HG02759 (cell line): ENCODE data around the gene GLB1L.
A peak's percentile ranks its signal among the peaks of the same experiment; 100 is the strongest.

Source experiments
- ATAC-seq: cut with Tn5 transposase; IDR thresholded peaks from one replicate; pipeline ENCODE4 v1.9.1; 2021; ENCODE audit warnings: mild to moderate bottlenecking, moderate library complexity; ENCODE audit not compliant: unreplicated experiment

The GLB1L gene

GRCh38 chr2:219228041-219228910 is 17.0 kb downstream of the GLB1L start:
- ATAC-seq: no peak

GRCh38 chr2:219225350-219225749 is 19.9 kb downstream of the GLB1L start:
- no peak for ATAC-seq

DNA sequence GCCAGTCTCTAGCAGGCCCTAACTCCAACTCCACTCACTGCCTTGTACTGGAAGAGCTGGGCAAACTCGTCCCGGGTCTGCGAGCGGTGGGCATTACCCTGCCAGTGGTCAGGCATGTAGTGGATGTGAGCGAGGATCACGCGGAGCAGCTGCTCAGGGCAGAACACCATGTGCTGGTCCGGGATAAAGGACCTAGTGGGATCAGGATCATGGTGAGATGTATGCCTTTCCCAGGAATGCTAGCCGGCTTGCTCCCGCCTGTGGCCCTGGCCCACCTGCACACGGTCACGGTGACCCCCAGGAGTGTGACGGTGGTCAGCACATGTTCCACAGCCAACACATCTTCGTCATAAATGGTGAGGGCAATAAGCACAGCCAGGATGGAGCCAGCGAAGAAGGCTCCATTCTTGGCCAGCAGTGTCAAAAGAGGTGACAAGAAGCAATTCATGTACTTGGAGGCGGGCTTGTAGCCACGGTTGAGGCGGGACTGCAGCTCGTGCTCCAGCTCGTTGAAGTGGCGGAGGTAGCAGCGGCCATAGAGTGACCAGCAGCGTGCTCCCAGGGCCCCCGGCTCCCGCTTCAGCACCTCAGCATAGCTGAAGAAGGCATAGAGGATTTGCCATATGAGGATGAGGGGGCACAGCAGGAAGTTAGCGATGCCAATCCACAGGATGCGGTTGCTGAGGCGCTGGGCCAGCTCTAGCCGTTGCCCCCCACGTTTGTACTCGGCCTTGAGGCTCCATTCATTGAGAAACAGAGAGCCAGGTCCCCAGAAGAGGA is 21.2 kb downstream of the GLB1L start:
- no peak for ATAC-seq

DNA sequence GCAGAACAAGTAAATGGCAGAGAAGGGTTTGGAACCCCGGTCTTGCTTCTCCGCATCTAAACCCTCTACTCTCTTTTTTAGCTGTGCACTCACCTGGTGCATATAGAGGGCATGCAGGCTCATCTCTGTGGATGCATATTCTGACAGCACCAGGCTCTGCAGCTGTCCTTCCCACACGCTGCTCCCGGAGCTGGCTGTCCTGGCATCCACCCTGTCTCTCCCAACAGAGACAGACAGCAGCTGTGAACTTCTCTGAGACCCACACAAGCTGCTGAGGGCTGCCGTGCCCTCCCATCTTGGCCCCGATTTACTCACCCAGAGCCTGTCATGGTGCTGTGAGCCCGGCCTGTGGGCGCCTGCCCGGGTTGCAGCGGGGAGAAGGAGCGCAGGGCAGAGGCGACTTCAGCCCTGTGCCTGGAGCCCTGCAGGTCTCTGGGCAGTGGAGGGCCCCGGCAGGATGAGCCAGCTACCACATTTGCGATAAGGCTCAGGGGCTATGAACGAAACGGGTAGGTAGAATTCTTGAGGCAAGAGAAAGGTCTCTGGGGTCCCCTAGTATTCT is 23.2 kb downstream of the GLB1L start:
- no peak for ATAC-seq

DNA sequence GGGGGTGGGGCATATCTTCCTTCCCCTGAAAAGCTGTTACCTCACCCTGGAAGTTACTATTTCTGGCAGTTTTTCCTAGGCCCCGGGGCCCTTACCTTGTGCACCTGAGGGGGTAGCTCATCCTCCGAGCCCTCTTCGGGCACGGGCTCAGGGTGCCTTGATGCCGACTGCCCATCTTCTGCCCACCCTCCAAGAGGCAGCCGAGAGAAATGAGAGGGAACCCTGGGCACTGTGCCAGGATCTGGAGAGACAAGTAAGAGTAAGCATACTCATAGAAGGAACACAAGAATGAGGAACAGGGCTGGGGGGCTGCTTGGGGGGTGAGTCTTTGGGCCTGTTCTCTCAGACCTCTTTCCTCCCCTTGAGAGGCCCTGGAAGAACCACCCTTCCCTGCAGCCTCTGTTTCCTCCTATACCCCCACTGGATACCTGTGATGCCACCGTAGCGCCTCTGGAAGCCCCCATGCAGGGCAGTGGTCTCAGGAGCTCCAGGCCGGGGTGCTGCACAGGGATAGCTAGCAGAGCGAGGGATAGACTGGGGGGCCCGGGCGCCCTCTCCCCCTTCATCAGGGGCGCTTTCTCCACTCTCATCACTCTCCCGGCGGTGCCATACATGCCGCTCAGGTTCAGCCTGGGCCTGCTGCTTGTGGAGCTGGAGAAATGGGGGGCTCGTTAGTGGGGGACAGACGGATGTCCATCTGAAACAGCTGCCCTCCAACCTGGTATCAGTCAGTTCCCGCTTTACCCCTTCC is 24.4 kb downstream of the GLB1L start:
- ATAC-seq: no peak

GRCh38 chr2:219219784-219220532 is 25.3 kb downstream of the GLB1L start:
- no peak for ATAC-seq

GRCh38 chr2:219218732-219219701 is 26.2 kb downstream of the GLB1L start, which contains the start of gene ABCB6:
TSS of gene ABCB6 (minus strand) at chr2:219218958. CDS start at chr2:219218673, 285 bp downstream.
- ATAC-seq: peak; percentile 79

DNA sequence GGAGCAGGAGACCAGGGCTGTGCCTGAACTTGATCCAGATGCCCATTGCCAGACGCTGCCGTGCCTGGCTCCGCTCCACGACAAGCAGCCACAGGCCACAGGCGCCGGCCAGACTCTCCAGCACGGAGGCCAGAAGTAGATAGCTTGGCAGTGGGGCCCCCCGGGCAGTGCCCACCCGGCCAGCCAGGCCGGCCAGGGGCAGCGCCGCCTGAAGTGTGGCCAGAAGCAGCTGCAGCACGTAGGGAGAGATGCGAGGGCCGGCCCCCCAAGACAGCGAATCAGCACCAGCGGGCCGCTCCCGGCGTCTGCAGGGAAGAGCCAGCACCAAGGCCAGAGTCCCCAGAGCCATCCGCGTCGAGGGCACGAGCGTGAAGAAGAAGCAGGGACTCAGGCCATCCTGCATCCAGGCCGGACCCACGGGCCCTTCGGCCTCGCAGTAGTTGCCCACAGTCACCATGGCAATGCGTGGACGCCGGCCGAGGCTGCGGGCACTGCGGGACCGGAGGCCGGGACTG is 27.0 kb downstream of the GLB1L start:
- peak; percentile 30 for ATAC-seq

- ATAC-seq: no peak
Observed at GRCh38 chr2:219216535-219216915, 28.7 kb downstream of the GLB1L start.

GRCh38 chr2:219215871-219216534 is 29.2 kb downstream of the GLB1L start:
- no peak for ATAC-seq

GRCh38 chr2:219214786-219215185 is 30.5 kb downstream of the GLB1L start:
- ATAC-seq: no peak

DNA sequence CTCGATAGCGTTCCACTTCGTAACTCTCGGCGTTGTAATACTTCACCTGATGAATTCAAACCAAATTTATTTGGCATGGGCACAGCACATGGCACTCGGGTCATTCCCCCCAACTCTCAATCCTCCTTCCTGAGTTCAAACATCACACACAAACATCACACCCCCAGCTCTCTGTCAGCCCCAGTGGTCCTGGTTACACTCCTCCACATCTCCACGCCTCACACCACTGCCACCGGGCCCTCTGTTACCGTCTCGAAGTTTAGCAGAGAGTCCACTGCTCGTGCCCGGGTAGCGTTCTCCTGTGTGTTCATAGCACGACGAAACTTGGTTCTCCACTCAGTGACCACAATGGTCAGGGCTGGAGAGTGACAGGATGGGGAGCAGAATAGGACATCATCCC is 31.1 kb downstream of the GLB1L start:
- ATAC-seq: no peak

GRCh38 chr2:219213486-219214071 is 31.7 kb downstream of the GLB1L start:
- no peak for ATAC-seq

- ATAC-seq: no peak
Observed at GRCh38 chr2:219213026-219213415, 32.2 kb downstream of the GLB1L start.

- no peak for ATAC-seq
Observed at GRCh38 chr2:219210886-219211362, 34.3 kb downstream of the GLB1L start.

DNA sequence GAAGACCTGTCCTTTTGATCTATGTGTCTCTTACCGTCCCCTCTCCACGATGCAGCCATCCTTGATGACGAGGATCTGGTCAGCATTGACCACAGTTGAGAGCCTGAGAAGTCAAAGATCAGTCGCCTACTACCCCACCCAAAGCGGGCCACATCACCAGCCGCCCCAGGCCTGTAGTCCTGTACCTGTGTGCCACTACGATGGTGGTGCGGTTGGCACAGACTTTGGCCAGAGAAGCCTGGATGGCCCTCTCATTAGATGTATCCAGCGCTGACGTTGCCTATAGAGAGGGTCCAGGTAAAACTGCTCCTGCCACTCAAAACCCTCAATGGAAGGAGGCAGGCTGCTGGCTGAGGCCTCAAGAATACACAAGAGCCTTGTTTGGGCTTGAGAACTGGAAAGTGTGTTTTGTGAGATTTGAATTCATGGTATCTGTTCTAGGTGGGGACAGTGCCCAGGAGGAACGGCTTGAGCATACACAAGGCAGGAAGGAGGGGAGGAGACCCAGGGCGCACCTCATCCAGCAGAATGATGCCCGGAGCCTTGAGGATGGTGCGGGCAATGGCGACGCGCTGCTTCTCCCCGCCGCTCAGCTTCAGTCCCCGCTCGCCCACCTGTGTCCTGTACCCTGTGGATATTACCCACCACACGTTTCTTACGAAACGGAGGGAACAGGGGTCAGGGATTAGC is 34.9 kb downstream of the GLB1L start:
- no peak for ATAC-seq
